Kidney (tissue), 14 donors: ENCODE measurements around the gene CDH13. TPM values are rescaled to one million over a fixed set of nuclear protein-coding genes. Genes with fewer than 3 reads are reported as not detected.
A peak's percentile ranks its signal among the peaks of the same experiment; 100 is the strongest.

Experiments used
- DNase-seq, 5 donors: peaks; one replicate each; pipeline ENCODE4 v3.0.0-alpha.2; 2013 to 2020
- FAIRE-seq: peaks from 2 replicates; lab custom pipeline; 2012; peaks lifted over from hg19 to GRCh38; lab: Jason Lieb, UNC
- H3K27ac ChIP-seq, 2 donors: one replicate each; pipeline ENCODE4 v1.7.0; 2013; ENCODE audit warnings: low read depth in 2 of 2, low read length in 2 of 2, inconsistent platforms in 1 of 2
- H3K27me3 ChIP-seq: one replicate; pipeline ENCODE4 v1.7.1; 2013; ENCODE audit warnings: low read length, inconsistent platforms; ENCODE audit not compliant: control insufficient read depth, insufficient read depth
- H3K36me3 ChIP-seq, 3 donors: one replicate each; pipeline versions ENCODE4 v1.7.0 to v1.7.1; 2013; ENCODE audit warnings: low read length in 3 of 3, control low read depth in 1 of 3, inconsistent platforms in 1 of 3; ENCODE audit not compliant: insufficient read depth in 3 of 3, control insufficient read depth in 2 of 3
- H3K4me1 ChIP-seq, 3 donors: one replicate each; pipeline versions ENCODE4 v1.7.0 to v1.7.1; 2013; ENCODE audit warnings: low read length in 3 of 3, inconsistent platforms in 1 of 3, low read depth in 1 of 3; ENCODE audit not compliant: control insufficient read depth in 2 of 3, insufficient read depth in 2 of 3
- H3K4me3 ChIP-seq, 3 donors: one replicate each; pipeline versions ENCODE4 v1.7.0 to v1.8.1; 2013; ENCODE audit warnings: low read length in 3 of 3, control low read depth in 1 of 3, inconsistent platforms in 1 of 3
- H3K9ac ChIP-seq, 3 donors: one replicate each; pipeline versions ENCODE4 v1.7.0 to v1.7.1; 2013; ENCODE audit warnings: low read length in 3 of 3, control low read depth in 1 of 3, inconsistent platforms in 1 of 3
- H3K9me3 ChIP-seq, 3 donors: one replicate each; pipeline versions ENCODE4 v1.7.0 to v1.7.1; 2013; ENCODE audit warnings: low read length in 3 of 3, control low read depth in 1 of 3, inconsistent platforms in 1 of 3; ENCODE audit not compliant: control insufficient read depth in 2 of 3, insufficient read depth in 1 of 3
- CTCF ChIP-seq: IDR thresholded peaks from 3 replicates; pipeline ENCODE4 v1.5.1; 2012; ENCODE audit warnings: mild to moderate bottlenecking, moderate library complexity, borderline replicate concordance; ENCODE audit not compliant: insufficient read depth; ENCODE audit errors: extremely low read depth
- intact Hi-C: fragments of 100-400 bp; cut with DNase I; formaldehyde crosslinking; loops from one replicate; pipeline ENCODE4 v1.11.1; 2022
- polyA plus RNA-seq: library from polyadenylated mRNA; stranded (reverse); fragments of 350-450 nt; fragmentation: Illumina TruSeq; extraction: RNeasy Lipid Tissue Mini Kit (QIAGEN cat#74804); gene quantifications from one replicate; pipeline ENCODE4 v1.2.3, GENCODE V29; 2014; ENCODE audit warnings: low read depth, low replicate concordance; ENCODE audit not compliant: insufficient read depth
- total RNA-seq: library from RNA; stranded (reverse); fragmentation: NEBNext Ultra II Directional; extraction: Animal tissue kit (Norgen Biotek cat#: 25700); gene quantifications from one replicate; pipeline ENCODE4 v1.2.1, GENCODE V29; 2021
- donor health status: control.
- donor health status: control.
- donor health status: control.
- donor health status: control.
- donor health status: control.
- donor health status: DM: yes; HTN: yes; CAD: no.
- donor health status: Normal renal cell carcinoma (clear cell type).

The CDH13 gene
- total and polyA plus RNA-seq, 2 donors from 2014 or later, result 4.8 to 13.8 TPM

GRCh38 chr16:82750068-82750467 is 123.3 kb downstream of the CDH13 start:
- Histone ChIP-seq H3K4me3 (no peak overlapping the region), H3K9ac (no peak overlapping the region), H3K9me3 (no peaks in the 10 kb centered on the region), H3K4me1 (peaks cover 0 to 10% (median 0%) of the 10 kb centered on the region in 3 donors), H3K36me3 (no peaks in the 10 kb centered on the region), H3K27me3 (no peaks in the 10 kb centered on the region), H3K27ac (peak overlapping the region in 1 of 2 donors; percentile 42)
- FAIRE-seq, result no peak
- DNase-seq, result peak in 1 of 5 donors; percentile 25
- intact Hi-C loops, result no loop called here
- no peak for TF ChIP-seq CTCF

GRCh38 chr16:82751020-82751419 is 124.3 kb downstream of the CDH13 start:
- DNase-seq (no peak), FAIRE-seq (no peak)
- intact Hi-C loops, result no loop called here
- H3K9ac ChIP-seq, result no peak overlapping the region
- no peak for TF ChIP-seq CTCF
- H3K27me3 ChIP-seq, result no peaks in the 10 kb centered on the region
- H3K4me3 ChIP-seq, result no peak overlapping the region
- H3K36me3 ChIP-seq, result no peaks in the 10 kb centered on the region
- peaks cover 0 to 10% (median 0%) of the 10 kb centered on the region in 3 donors for H3K4me1 ChIP-seq
- no peak overlapping the region for H3K27ac ChIP-seq
- no peaks in the 10 kb centered on the region for H3K9me3 ChIP-seq

GRCh38 chr16:82752172-82752571 is 125.4 kb downstream of the CDH13 start:
- H3K9me3 ChIP-seq, result no peaks in the 10 kb centered on the region

More at GRCh38 chr16:82752172-82752571, 125.4 kb downstream of the CDH13 start:
- no peaks in the 10 kb centered on the region for H3K27me3 ChIP-seq
- no peak overlapping the region for H3K9ac ChIP-seq
- no peak for TF ChIP-seq CTCF
- peaks cover 0 to 10% (median 0%) of the 10 kb centered on the region in 3 donors for H3K4me1 ChIP-seq
- FAIRE-seq, result no peak
- intact Hi-C loops, result no loop called here
- peak in 3 of 5 donors; percentile 43 to 67 (median 53) for DNase-seq
- H3K36me3 ChIP-seq, result no peaks in the 10 kb centered on the region
- H3K27ac ChIP-seq, result no peak overlapping the region
- H3K4me3 ChIP-seq, result no peak overlapping the region
